Heart right ventricle (tissue), 16 donors: ENCODE results near the gene FUBP3. TPM values are rescaled to one million over a fixed set of nuclear protein-coding genes. Genes with fewer than 3 reads are reported as not detected.

ENCODE experiments used
- ATAC-seq, 8 donors: fragments of 200-7000 bp; cut with Tn5 transposase; one replicate each; pipeline ENCODE4 v1.9.1; 2020; ENCODE audit warnings: mild to moderate bottlenecking in 8 of 8, moderate library complexity in 8 of 8, moderate number of reproducible peaks in 1 of 8
- DNase-seq, 2 donors: peaks; one replicate each; pipeline ENCODE4 v3.0.0-alpha.2; 2020
- H3K27ac ChIP-seq, 10 donors: fragments of 200-600 bp; sonication (generic) in 2 of 10; one replicate each; pipeline versions ENCODE4 v1.5.0 to v1.8.0; 2020 to 2022; ENCODE audit warnings: mild to moderate bottlenecking in 3 of 10
- H3K27me3 ChIP-seq, 7 donors: fragments of 200-600 bp; one replicate each; pipeline ENCODE4 v1.8.0; 2021 to 2022; ENCODE audit warnings: mild to moderate bottlenecking in 2 of 7
- H3K36me3 ChIP-seq, 9 donors: fragments of 200-600 bp; sonication (generic) in 1 of 9; one replicate each; pipeline versions ENCODE4 v1.5.0 to v1.8.0; 2020 to 2022; ENCODE audit warnings: mild to moderate bottlenecking in 2 of 9
- H3K4me1 ChIP-seq, 9 donors: fragments of 200-600 bp; sonication (generic) in 1 of 9; one replicate each; pipeline versions ENCODE4 v1.5.0 to v1.8.0; 2020 to 2022; ENCODE audit warnings: mild to moderate bottlenecking in 4 of 9
- H3K4me3 ChIP-seq, 10 donors: fragments of 200-600 bp; sonication (generic) in 2 of 10; one replicate each; pipeline versions ENCODE4 v1.5.0 to v1.8.0; 2020 to 2022; ENCODE audit warnings: mild to moderate bottlenecking in 7 of 10, moderate library complexity in 2 of 10
- H3K9me3 ChIP-seq, 11 donors: fragments of 200-600 bp in 10 of 11; sonication (generic) in 2 of 11; one replicate each; pipeline versions ENCODE4 v1.5.0 to v1.8.0; 2013 to 2022; ENCODE audit warnings: mild to moderate bottlenecking in 2 of 11, control low read depth in 1 of 11, moderate library complexity in 1 of 11
- CTCF ChIP-seq, 9 donors: fragments of 200-600 bp; sonication (generic) in 2 of 9; IDR thresholded peaks; one replicate each; pipeline versions ENCODE4 v1.5.0 to v1.8.0; 2021 to 2022; ENCODE audit warnings: antibody characterized with exemption in 9 of 9, mild to moderate bottlenecking in 5 of 9, moderate library complexity in 1 of 9
- WGBS, 2 donors: extraction: QIAGEN DNeasy Blood & Tissue Kit; methylation state at CpG; one replicate each; pipeline ENCODE4 v1.1.7; 2013; ENCODE audit warnings: inconsistent platforms in 1 of 2; 5-methylcytosine and 5-hydroxymethylcytosine counted together
- intact Hi-C, 10 donors: fragments of 100-400 bp; cut with DNase I; formaldehyde crosslinking; loops; one replicate each; pipeline versions ENCODE4 v1.11.1 to v1.14.2; 2022
- polyA plus RNA-seq, 2 donors: library from polyadenylated mRNA; stranded (reverse); fragments of 200-250 nt; gene quantifications; one replicate each; pipeline ENCODE4 v1.2.3, GENCODE V29; 2013
- total RNA-seq, 10 donors: library from RNA; stranded (reverse); fragmentation: NEBNext Ultra II Directional in 3 of 10; extraction: Animal tissue kit (Norgen Biotek cat#: 25700) in 3 of 10; gene quantifications; one replicate each; pipeline versions ENCODE4 v1.2.1 to v1.2.4, GENCODE V29; 2021 to 2023
- donor health status: Arrhythmogenic right ventricular cardiomyopathy.
- donor health status: ischemic (EF 13 %, LVEDD 7.1; RV severe dilation, severe dysfunction).
- donor health status: healthy with polysubstance abuse.
- donor health status: DM: no; HTN: yes; CAD: no.
- donor health status: DM: no; HTN: no; CAD: no.
- donor health status: ischemic (EF 25% LVEDD 6.9; RV normal size, moderate dysfunction).
- donor health status: ischemic (EF 25% LVEDD 5.7; RV mildly dilated, moderate dysfunction).
- donor health status: healthy.
- donor health status: DM: yes; HTN: yes; CAD: no.
- donor health status: Ischemic cardiomyopathy.
- donor health status: ischemic (EF 35%, LVEDD 5.7; RV mildly dilated, moderate dysfunction).
- donor health status: nonischemic (EF 11% LVEDD 7.7; RV severe dilation, severe dysfunction).
- donor health status: DM: yes; HTN: yes; CAD: no.
- donor health status: PGD.
- donor health status: ischemic (EF 29% LVEDD 5.4; RV normal size, mild dysfunction).
- donor health status: nonischemic (EF 23%, LVEDD 6.1; RV moderate dilation, normal function).

FUBP3 gene
- total and polyA plus RNA-seq, 12 donors = 16.8 to 40.3 (median 26.9) TPM

- 82 to 84% methylated on average over 11 of the region's 11 CpGs for WGBS, 2 donors
- Histone ChIP-seq H3K27ac (no peak overlapping the region), H3K4me1 (peaks cover 0 to 18% (median 7%) of the 10 kb centered on the region in 9 donors), H3K4me3 (no peak overlapping the region), H3K27me3 (peaks cover 0 to 85% (median 64%) of the 10 kb centered on the region in 7 donors), H3K36me3 (no peaks in the 10 kb centered on the region), H3K9me3 (no peaks in the 10 kb centered on the region)
- ATAC-seq = no peak
- no peak for DNase-seq
- TF ChIP-seq CTCF (IDR thresholded peaks at IDR 0.05) = no peak
- intact Hi-C loops = loop anchor here in 1 of 10 donors (5.0 kb wide), 1 partner anchor 38 kb away; the partner anchor contains the start of gene FUBP3
Observed at GRCh38 chr9:130539420-130540223, 39.8 kb upstream of the FUBP3 start.

GRCh38 chr9:130541533-130541932, 37.8 kb upstream of the FUBP3 start:
- Histone ChIP-seq H3K9me3 (no peaks in the 10 kb centered on the region), H3K27me3 (peaks cover 0 to 67% (median 49%) of the 10 kb centered on the region in 7 donors)

GRCh38 chr9:130542038-130542437, 37.3 kb upstream of the FUBP3 start:
- no peak for DNase-seq

More at GRCh38 chr9:130541533-130541932, 37.8 kb upstream of the FUBP3 start:
- Histone ChIP-seq H3K27ac (no peak overlapping the region), H3K4me1 (peaks cover 0 to 8% (median 4%) of the 10 kb centered on the region in 9 donors), H3K36me3 (no peaks in the 10 kb centered on the region), H3K4me3 (no peak overlapping the region)
- intact Hi-C loops = no loop called here
- no peak for DNase-seq
- no peak for TF ChIP-seq CTCF (IDR thresholded peaks at IDR 0.05)
- WGBS, 2 donors = 68 to 77% methylated on average over 2 of the region's 2 CpGs
- no peak for ATAC-seq

More at GRCh38 chr9:130542038-130542437, 37.3 kb upstream of the FUBP3 start:
- intact Hi-C loops = no loop called here
- H3K4me1 ChIP-seq = peaks cover 0 to 7% (median 4%) of the 10 kb centered on the region in 9 donors
- no peak for ATAC-seq
- 72 to 93% methylated on average over 5 of the region's 5 CpGs for WGBS, 2 donors
- H3K27me3 ChIP-seq = peaks cover 0 to 62% (median 44%) of the 10 kb centered on the region in 7 donors
- H3K4me3 ChIP-seq = no peak overlapping the region
- no peaks in the 10 kb centered on the region for H3K9me3 ChIP-seq
- no peaks in the 10 kb centered on the region for H3K36me3 ChIP-seq
- no peak overlapping the region for H3K27ac ChIP-seq
- TF ChIP-seq CTCF (IDR thresholded peaks at IDR 0.05) = no peak
